ENCODE results near the gene LENG8. TPM values are rescaled to one million over a fixed set of nuclear protein-coding genes. Genes with fewer than 3 reads are reported as not detected.

The LENG8 gene
- total and polyA plus RNA-seq, 2 of the 13 experiments (the other 11 are each of a cell fraction or from before 2014, with no cell fraction given), result 14.3 to 41.9 TPM

- TF ChIP-seq, protein P1, sequence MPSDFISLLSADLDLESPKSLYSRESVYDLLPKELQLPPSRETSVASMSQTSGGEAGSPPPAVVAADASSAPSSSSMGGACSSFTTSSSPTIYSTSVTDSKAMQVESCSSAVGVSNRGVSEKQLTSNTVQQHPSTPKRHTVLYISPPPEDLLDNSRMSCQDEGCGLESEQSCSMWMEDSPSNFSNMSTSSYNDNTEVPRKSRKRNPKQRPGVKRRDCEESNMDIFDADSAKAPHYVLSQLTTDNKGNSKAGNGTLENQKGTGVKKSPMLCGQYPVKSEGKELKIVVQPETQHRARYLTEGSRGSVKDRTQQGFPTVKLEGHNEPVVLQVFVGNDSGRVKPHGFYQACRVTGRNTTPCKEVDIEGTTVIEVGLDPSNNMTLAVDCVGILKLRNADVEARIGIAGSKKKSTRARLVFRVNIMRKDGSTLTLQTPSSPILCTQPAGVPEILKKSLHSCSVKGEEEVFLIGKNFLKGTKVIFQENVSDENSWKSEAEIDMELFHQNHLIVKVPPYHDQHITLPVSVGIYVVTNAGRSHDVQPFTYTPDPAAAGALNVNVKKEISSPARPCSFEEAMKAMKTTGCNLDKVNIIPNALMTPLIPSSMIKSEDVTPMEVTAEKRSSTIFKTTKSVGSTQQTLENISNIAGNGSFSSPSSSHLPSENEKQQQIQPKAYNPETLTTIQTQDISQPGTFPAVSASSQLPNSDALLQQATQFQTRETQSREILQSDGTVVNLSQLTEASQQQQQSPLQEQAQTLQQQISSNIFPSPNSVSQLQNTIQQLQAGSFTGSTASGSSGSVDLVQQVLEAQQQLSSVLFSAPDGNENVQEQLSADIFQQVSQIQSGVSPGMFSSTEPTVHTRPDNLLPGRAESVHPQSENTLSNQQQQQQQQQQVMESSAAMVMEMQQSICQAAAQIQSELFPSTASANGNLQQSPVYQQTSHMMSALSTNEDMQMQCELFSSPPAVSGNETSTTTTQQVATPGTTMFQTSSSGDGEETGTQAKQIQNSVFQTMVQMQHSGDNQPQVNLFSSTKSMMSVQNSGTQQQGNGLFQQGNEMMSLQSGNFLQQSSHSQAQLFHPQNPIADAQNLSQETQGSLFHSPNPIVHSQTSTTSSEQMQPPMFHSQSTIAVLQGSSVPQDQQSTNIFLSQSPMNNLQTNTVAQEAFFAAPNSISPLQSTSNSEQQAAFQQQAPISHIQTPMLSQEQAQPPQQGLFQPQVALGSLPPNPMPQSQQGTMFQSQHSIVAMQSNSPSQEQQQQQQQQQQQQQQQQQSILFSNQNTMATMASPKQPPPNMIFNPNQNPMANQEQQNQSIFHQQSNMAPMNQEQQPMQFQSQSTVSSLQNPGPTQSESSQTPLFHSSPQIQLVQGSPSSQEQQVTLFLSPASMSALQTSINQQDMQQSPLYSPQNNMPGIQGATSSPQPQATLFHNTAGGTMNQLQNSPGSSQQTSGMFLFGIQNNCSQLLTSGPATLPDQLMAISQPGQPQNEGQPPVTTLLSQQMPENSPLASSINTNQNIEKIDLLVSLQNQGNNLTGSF (CRISPR knock-in tag; IDR thresholded peaks at IDR 0.05), result 0 out of 2 replicates have a peak, but pooled peaks have one; percentile 77
- TF ChIP-seq KIAA2018 (CRISPR knock-in tag; IDR thresholded peaks at IDR 0.05; ENCODE audit: borderline replicate concordance) (no peak), KLF6 (CRISPR knock-in tag; IDR thresholded peaks at IDR 0.05) (peak; percentile 34; the same call in 1 of the 2 replicates), GABPB1 (CRISPR knock-in tag; IDR thresholded peaks at IDR 0.05) (no peak; the same call in 1 of the 2 replicates), ZSCAN12 (CRISPR knock-in tag; IDR thresholded peaks at IDR 0.05) (no peak), FUBP1 (CRISPR knock-in tag; IDR thresholded peaks at IDR 0.05; ENCODE audit: borderline replicate concordance) (no peak), ZFX (CRISPR knock-in tag; IDR thresholded peaks at IDR 0.05; ENCODE audit: low read depth) (peak; percentile 85)
- TF ChIP-seq, protein P2, sequence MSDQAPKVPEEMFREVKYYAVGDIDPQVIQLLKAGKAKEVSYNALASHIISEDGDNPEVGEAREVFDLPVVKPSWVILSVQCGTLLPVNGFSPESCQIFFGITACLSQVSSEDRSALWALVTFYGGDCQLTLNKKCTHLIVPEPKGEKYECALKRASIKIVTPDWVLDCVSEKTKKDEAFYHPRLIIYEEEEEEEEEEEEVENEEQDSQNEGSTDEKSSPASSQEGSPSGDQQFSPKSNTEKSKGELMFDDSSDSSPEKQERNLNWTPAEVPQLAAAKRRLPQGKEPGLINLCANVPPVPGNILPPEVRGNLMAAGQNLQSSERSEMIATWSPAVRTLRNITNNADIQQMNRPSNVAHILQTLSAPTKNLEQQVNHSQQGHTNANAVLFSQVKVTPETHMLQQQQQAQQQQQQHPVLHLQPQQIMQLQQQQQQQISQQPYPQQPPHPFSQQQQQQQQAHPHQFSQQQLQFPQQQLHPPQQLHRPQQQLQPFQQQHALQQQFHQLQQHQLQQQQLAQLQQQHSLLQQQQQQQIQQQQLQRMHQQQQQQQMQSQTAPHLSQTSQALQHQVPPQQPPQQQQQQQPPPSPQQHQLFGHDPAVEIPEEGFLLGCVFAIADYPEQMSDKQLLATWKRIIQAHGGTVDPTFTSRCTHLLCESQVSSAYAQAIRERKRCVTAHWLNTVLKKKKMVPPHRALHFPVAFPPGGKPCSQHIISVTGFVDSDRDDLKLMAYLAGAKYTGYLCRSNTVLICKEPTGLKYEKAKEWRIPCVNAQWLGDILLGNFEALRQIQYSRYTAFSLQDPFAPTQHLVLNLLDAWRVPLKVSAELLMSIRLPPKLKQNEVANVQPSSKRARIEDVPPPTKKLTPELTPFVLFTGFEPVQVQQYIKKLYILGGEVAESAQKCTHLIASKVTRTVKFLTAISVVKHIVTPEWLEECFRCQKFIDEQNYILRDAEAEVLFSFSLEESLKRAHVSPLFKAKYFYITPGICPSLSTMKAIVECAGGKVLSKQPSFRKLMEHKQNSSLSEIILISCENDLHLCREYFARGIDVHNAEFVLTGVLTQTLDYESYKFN (CRISPR knock-in tag; conservative IDR thresholded peaks at IDR 0.05), result no peak
These were observed 14.6 kb downstream of the LENG8 start, which contains the start of gene LENG9 (continued) for GRCh38 chr19:54463531-54464043.

All from HepG2 (cell line).